Neuronal stem cell (in vitro differentiated cells): ENCODE results near the gene ANG.

Experiments used
- DNase-seq: peaks from one replicate; pipeline ENCODE4 v3.0.0-alpha.2; 2013; ENCODE audit warnings: low spot score
- H2AFZ ChIP-seq: one replicate; pipeline ENCODE4 v1.6.1; 2013; ENCODE audit warnings: mild to moderate bottlenecking, low read length, inconsistent platforms
- H2AK5ac ChIP-seq: 2 replicates; pipeline ENCODE4 v1.6.1; 2013; ENCODE audit warnings: low read depth, mild to moderate bottlenecking, inconsistent platforms, low read length, moderate library complexity, mixed read lengths
- H2BK120ac ChIP-seq: 2 replicates; pipeline ENCODE4 v1.6.1; 2013; ENCODE audit warnings: low read depth, mild to moderate bottlenecking, inconsistent platforms, low read length, moderate library complexity, mixed read lengths
- H2BK12ac ChIP-seq: one replicate; pipeline ENCODE4 v1.6.1; 2013; ENCODE audit warnings: low read length, inconsistent platforms
- H2BK15ac ChIP-seq: 2 replicates; pipeline ENCODE4 v1.6.1; 2013; ENCODE audit warnings: mild to moderate bottlenecking, low read length, inconsistent platforms, mixed read lengths
- H2BK5ac ChIP-seq: one replicate; pipeline ENCODE4 v1.6.1; 2013; ENCODE audit warnings: inconsistent platforms, mild to moderate bottlenecking, low read length, moderate library complexity
- H3K14ac ChIP-seq: one replicate; pipeline ENCODE4 v1.6.1; 2013; ENCODE audit warnings: low read length, inconsistent platforms
- H3K18ac ChIP-seq: 2 replicates; pipeline ENCODE4 v1.6.1; 2013; ENCODE audit warnings: low read length, inconsistent platforms
- H3K23ac ChIP-seq: 2 replicates; pipeline ENCODE4 v1.6.1; 2013; ENCODE audit warnings: low read depth, mild to moderate bottlenecking, mixed read lengths, low read length, inconsistent platforms; ENCODE audit not compliant: poor library complexity
- H3K27ac ChIP-seq: replicated peaks from 3 replicates; pipeline ENCODE4 v1.5.1; 2013; ENCODE audit warnings: low read length, inconsistent platforms
- H3K27me3 ChIP-seq, 3 experiments: 2 replicates each; pipeline ENCODE4 v1.6.1; 2013; ENCODE audit warnings: low read length in 3 of 3, mild to moderate bottlenecking in 2 of 3, inconsistent platforms in 1 of 3, low read depth in 1 of 3, mixed read lengths in 1 of 3, moderate library complexity in 1 of 3; ENCODE audit not compliant: control insufficient read depth in 3 of 3, insufficient read depth in 3 of 3
- H3K36me3 ChIP-seq, 2 donors: replicated peaks in 1 of 2; 2 replicates each; pipeline ENCODE4 v1.6.1; 2013; ENCODE audit warnings: low read length in 2 of 2; ENCODE audit not compliant: control insufficient read depth in 2 of 2, insufficient read depth in 2 of 2
- H3K4ac ChIP-seq: 2 replicates; pipeline ENCODE4 v1.6.1; 2013; ENCODE audit warnings: inconsistent platforms, mild to moderate bottlenecking, low read length, moderate library complexity
- H3K4me1 ChIP-seq, 2 donors: 1 replicate in 1 of 2; 2 replicates in 1 of 2; pipeline ENCODE4 v1.6.1; 2013; ENCODE audit warnings: low read length in 2 of 2, low read depth in 1 of 2; ENCODE audit not compliant: control insufficient read depth in 2 of 2, insufficient read depth in 1 of 2
- H3K4me2 ChIP-seq: one replicate; pipeline ENCODE4 v1.6.1; 2013; ENCODE audit warnings: mild to moderate bottlenecking, low read length, inconsistent platforms; ENCODE audit not compliant: insufficient read depth, poor library complexity, severe bottlenecking
- H3K4me3 ChIP-seq, 2 donors: 2 replicates each; pipeline ENCODE4 v1.5.1; 2013; ENCODE audit warnings: low read length in 2 of 2, mild to moderate bottlenecking in 2 of 2, inconsistent platforms in 1 of 2, moderate library complexity in 1 of 2
- H3K79me1 ChIP-seq: one replicate; pipeline ENCODE4 v1.6.1; 2013; ENCODE audit warnings: low read depth, mild to moderate bottlenecking, inconsistent platforms, low read length, moderate library complexity
- H3K9ac ChIP-seq: one replicate; pipeline ENCODE4 v1.6.1; 2013; ENCODE audit warnings: mild to moderate bottlenecking, low read depth, low read length, inconsistent platforms; ENCODE audit not compliant: poor library complexity
- H3K9me3 ChIP-seq, 2 donors: replicated peaks in 1 of 2; 2 replicates each; pipeline versions ENCODE3 to v1.6.1; 2013; ENCODE audit warnings: low read length in 2 of 2, mild to moderate bottlenecking in 2 of 2, inconsistent platforms in 1 of 2, low read depth in 1 of 2, mixed read lengths in 1 of 2, moderate library complexity in 1 of 2; ENCODE audit not compliant: control insufficient read depth in 2 of 2, insufficient read depth in 1 of 2
- H4K8ac ChIP-seq: one replicate; pipeline ENCODE4 v1.6.1; 2013; ENCODE audit warnings: low read depth, mild to moderate bottlenecking, inconsistent platforms, low read length, moderate library complexity
- H4K91ac ChIP-seq: one replicate; pipeline ENCODE4 v1.6.1; 2013; ENCODE audit warnings: low read length, low read depth, mild to moderate bottlenecking, inconsistent platforms; ENCODE audit not compliant: poor library complexity
- WGBS, 2 donors: extraction: QIAGEN DNeasy Blood & Tissue Kit; methylation state at CpG; one replicate each; pipeline ENCODE4 v1.1.7; 2013; ENCODE audit warnings: missing lambda C conversion rate in 2 of 2, mixed read lengths in 1 of 2; ENCODE audit not compliant: insufficient read length in 2 of 2, insufficient replicate concordance in 1 of 2; ENCODE audit errors: extremely low coverage in 2 of 2; 5-methylcytosine and 5-hydroxymethylcytosine counted together

Gene ANG

GRCh38 chr14:20644520-20644919, 44.0 kb upstream of the ANG start:
- H2BK15ac ChIP-seq, result no peak overlapping the region
- no peak overlapping the region for H2BK12ac ChIP-seq
- no peaks in the 10 kb centered on the region for H3K79me1 ChIP-seq
- H4K91ac ChIP-seq, result no peak overlapping the region
- no CpG with 5 or more reads among the region's 2 CpGs for WGBS, 2 donors
- no peak overlapping the region for H2BK5ac ChIP-seq
- no peak overlapping the region for H3K4me2 ChIP-seq
- H2BK120ac ChIP-seq, result no peak overlapping the region
- no peaks in the 10 kb centered on the region for H3K36me3 ChIP-seq
- no peak overlapping the region for H2AFZ ChIP-seq
- no peak overlapping the region for H2AK5ac ChIP-seq
- no peak overlapping the region for H3K27ac ChIP-seq
- no peak overlapping the region for H3K4me3 ChIP-seq
- H3K9ac ChIP-seq, result no peak overlapping the region
- no peak overlapping the region for H3K14ac ChIP-seq
- peaks cover 0 to 32% (median 2%) of the 10 kb centered on the region in 3 experiments for H3K27me3 ChIP-seq
- no peak overlapping the region for H4K8ac ChIP-seq
- DNase-seq, result no peak
- H3K23ac ChIP-seq, result no peak overlapping the region
- no peaks in the 10 kb centered on the region for H3K9me3 ChIP-seq
- H3K4me1 ChIP-seq, result no peaks in the 10 kb centered on the region
- H3K18ac ChIP-seq, result no peak overlapping the region
- no peak overlapping the region for H3K4ac ChIP-seq

GRCh38 chr14:20645481-20645880, 43.1 kb upstream of the ANG start:
- Histone ChIP-seq H3K4me1 (no peaks in the 10 kb centered on the region), H2BK12ac (no peak overlapping the region), H3K23ac (no peak overlapping the region), H3K4me3 (no peak overlapping the region), H2AFZ (no peak overlapping the region), H3K27ac (no peak overlapping the region), H4K91ac (no peak overlapping the region), H2BK120ac (no peak overlapping the region), H3K27me3 (peaks cover 0 to 32% (median 2%) of the 10 kb centered on the region in 3 experiments), H2AK5ac (no peak overlapping the region), H3K79me1 (no peaks in the 10 kb centered on the region), H2BK15ac (no peak overlapping the region), H2BK5ac (no peak overlapping the region), H3K9me3 (no peaks in the 10 kb centered on the region), H3K18ac (no peak overlapping the region), H4K8ac (no peak overlapping the region), H3K36me3 (no peaks in the 10 kb centered on the region), H3K4ac (no peak overlapping the region), H3K14ac (no peak overlapping the region), H3K4me2 (no peak overlapping the region), H3K9ac (no peak overlapping the region)
- no CpG with 5 or more reads among the region's 1 CpG for WGBS, 2 donors
- DNase-seq, result no peak

- WGBS, 2 donors, result no CpG with 5 or more reads among the region's 39 CpGs
- H3K27me3 ChIP-seq, result peaks cover 0 to 44% (median 42%) of the 10 kb centered on the region in 3 experiments
- no peak overlapping the region for H2AK5ac ChIP-seq
- H3K9ac ChIP-seq, result no peak overlapping the region
- peaks cover 4 to 6% of the 10 kb centered on the region in 2 donors for H3K4me1 ChIP-seq
- no peak overlapping the region for H3K27ac ChIP-seq
- H3K36me3 ChIP-seq, result no peaks in the 10 kb centered on the region
- peak; percentile 72 for DNase-seq
- peak overlapping the region; percentile 70 for H2AFZ ChIP-seq
- no peak overlapping the region for H3K23ac ChIP-seq
- H2BK15ac ChIP-seq, result no peak overlapping the region
- H2BK12ac ChIP-seq, result no peak overlapping the region
- H3K18ac ChIP-seq, result no peak overlapping the region
- H2BK120ac ChIP-seq, result no peak overlapping the region
- no peak overlapping the region for H3K14ac ChIP-seq
- peak overlapping the region; percentile 56 for H3K4me2 ChIP-seq
- peak overlapping the region; percentile 44 to 77 for H3K4me3 ChIP-seq
- no peak overlapping the region for H4K91ac ChIP-seq
- H3K79me1 ChIP-seq, result no peaks in the 10 kb centered on the region
- no peak overlapping the region for H3K4ac ChIP-seq
- peaks cover 0 to 2% of the 10 kb centered on the region in 2 donors for H3K9me3 ChIP-seq
- no peak overlapping the region for H2BK5ac ChIP-seq
- no peak overlapping the region for H4K8ac ChIP-seq
Observed at GRCh38 chr14:20652996-20653975, 35.3 kb upstream of the ANG start.

GRCh38 chr14:20655851-20656250, 32.7 kb upstream of the ANG start:
- Histone ChIP-seq H2BK120ac (no peak overlapping the region), H2BK12ac (no peak overlapping the region), H3K18ac (no peak overlapping the region), H2BK15ac (no peak overlapping the region), H3K23ac (no peak overlapping the region), H3K27me3 (peaks cover 0 to 61% (median 44%) of the 10 kb centered on the region in 3 experiments), H3K4me1 (peaks cover 4 to 6% of the 10 kb centered on the region in 2 donors), H3K4me3 (no peak overlapping the region), H3K27ac (no peak overlapping the region), H3K4ac (no peak overlapping the region), H3K36me3 (no peaks in the 10 kb centered on the region), H2AK5ac (no peak overlapping the region), H3K79me1 (no peaks in the 10 kb centered on the region), H3K4me2 (no peak overlapping the region), H4K91ac (no peak overlapping the region), H3K9me3 (peaks cover 0 to 2% of the 10 kb centered on the region in 2 donors), H3K14ac (no peak overlapping the region), H3K9ac (no peak overlapping the region), H2AFZ (no peak overlapping the region), H2BK5ac (no peak overlapping the region), H4K8ac (no peak overlapping the region)
- DNase-seq, result no peak
- no CpG with 5 or more reads among the region's 4 CpGs for WGBS, 2 donors
